Measurements from ENCODE around the gene NAP1L1.

DNA sequence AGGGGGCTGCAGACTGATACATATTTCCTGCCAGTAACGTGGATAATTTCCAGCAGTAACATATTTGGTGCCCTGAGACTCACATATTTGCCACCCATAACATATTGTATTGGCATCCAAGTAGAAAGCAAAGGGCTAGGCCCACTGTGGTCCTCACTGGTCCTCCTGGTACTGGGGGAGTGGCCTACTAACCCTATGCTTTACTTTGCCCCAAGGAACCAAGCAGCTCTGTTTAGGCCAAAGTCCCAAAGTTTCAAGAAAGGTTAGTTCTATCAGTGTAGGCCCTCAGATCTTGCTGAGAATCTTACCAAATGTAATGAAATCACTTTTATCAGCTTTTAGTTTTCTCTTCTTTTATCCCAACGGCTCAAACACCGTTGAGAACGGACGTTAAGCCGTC is 35.4 kb upstream of the NAP1L1 start:
- TF ChIP-seq EZH2 (IDR thresholded peaks at IDR 0.05) (no peak), POLR2AphosphoS5 (IDR thresholded peaks at IDR 0.05; ENCODE audit: borderline replicate concordance, low read depth, low read length) (no peak)
